SK-N-SH (cell line): ENCODE results near the gene PMEPA1. TPM values are rescaled to one million over a fixed set of nuclear protein-coding genes. Genes with fewer than 3 reads are reported as not detected.

Experiments
- CTCF ChIA-PET: fragments of 300-600, 350-600 bp; formaldehyde crosslinking; extraction: SDS; loops from one replicate; lab custom pipeline; 2021; lab: Yijun Ruan, JAX
- POLR2A ChIA-PET: fragments of 350-600 bp; sonication (Branson Sonifier 250); formaldehyde crosslinking; extraction: SDS; loops from one replicate; lab custom pipeline; 2020; ENCODE audit warnings: antibody characterized with exemption, inconsistent platforms; lab: Yijun Ruan, JAX
- DNase-seq: peaks from one replicate; pipeline ENCODE4 v3.0.0; 2012
- H2AFZ ChIP-seq: fragments of 200-600 bp; sonication (generic); 2 replicates; pipeline ENCODE4 v1.8.1; 2016; ENCODE audit warnings: antibody characterized with exemption, mild to moderate bottlenecking, low read depth
- H3F3A ChIP-seq: fragments of 200-600 bp; sonication (generic); replicated peaks from 2 replicates; pipeline ENCODE3; 2016; ENCODE audit warnings: antibody characterized with exemption, mild to moderate bottlenecking; ENCODE audit not compliant: insufficient read depth
- H3K27ac ChIP-seq, 2 experiments: fragments of 200-500 bp in 1 of 2; fragments of 200-600 bp in 1 of 2; sonication (Bioruptor generic) in 1 of 2; sonication (generic), shearing (Covaris generic) in 1 of 2; 2 replicates each; pipeline versions ENCODE4 v1.5.1 to v1.6.1; 2014 to 2016; ENCODE audit warnings: low read depth in 2 of 2, inconsistent platforms in 1 of 2, low read length in 1 of 2, mild to moderate bottlenecking in 1 of 2, mixed read lengths in 1 of 2
- H3K27me3 ChIP-seq: fragments of 200-600 bp; sonication (generic), shearing (Covaris generic); 2 replicates; pipeline ENCODE4 v1.6.1; 2016; ENCODE audit warnings: mixed run types; ENCODE audit not compliant: insufficient read depth
- H3K36me3 ChIP-seq, 2 experiments: fragments of 200-500 bp in 1 of 2; fragments of 200-600 bp in 1 of 2; sonication (Bioruptor generic) in 1 of 2; sonication (generic) in 1 of 2; replicated peaks in 1 of 2; 2 replicates each; pipeline versions ENCODE3 to v1.5.1; 2014 to 2016; ENCODE audit warnings: low read length in 1 of 2, mild to moderate bottlenecking in 1 of 2; ENCODE audit not compliant: insufficient read depth in 2 of 2, control insufficient read depth in 1 of 2
- H3K4me1 ChIP-seq, 2 experiments: fragments of 200-500 bp in 1 of 2; fragments of 200-600 bp in 1 of 2; sonication (Bioruptor generic) in 1 of 2; sonication (generic), shearing (Covaris generic) in 1 of 2; 2 replicates each; pipeline versions ENCODE4 v1.5.1 to v1.6.1; 2014 to 2016; ENCODE audit warnings: low read depth in 1 of 2, low read length in 1 of 2, mixed run types in 1 of 2; ENCODE audit not compliant: insufficient read depth in 2 of 2, control insufficient read depth in 1 of 2
- H3K4me2 ChIP-seq: fragments of 200-600 bp; sonication (generic), shearing (Covaris generic); 2 replicates; pipeline ENCODE4 v1.6.1; 2017; ENCODE audit warnings: mixed run types
- H3K4me3 ChIP-seq, 2 experiments: fragments of 200-500 bp in 1 of 2; fragments of 200-600 bp in 1 of 2; sonication (Bioruptor generic) in 1 of 2; sonication (generic), shearing (Covaris generic) in 1 of 2; 2 replicates each; pipeline versions ENCODE4 v1.5.1 to v1.8.1; 2014 to 2016; ENCODE audit warnings: low read depth in 2 of 2, inconsistent platforms in 1 of 2, low read length in 1 of 2, mild to moderate bottlenecking in 1 of 2, mixed read lengths in 1 of 2, moderate library complexity in 1 of 2
- H3K79me2 ChIP-seq: fragments of 200-600 bp; sonication (generic); 2 replicates; pipeline ENCODE4 v1.8.1; 2017; ENCODE audit warnings: mild to moderate bottlenecking; ENCODE audit not compliant: insufficient read depth
- H3K9ac ChIP-seq: fragments of 200-600 bp; sonication (generic); 2 replicates; pipeline ENCODE4 v1.6.1; 2017; ENCODE audit warnings: mixed run types
- H3K9me2 ChIP-seq: fragments of 200-600 bp; sonication (generic); 2 replicates; pipeline ENCODE4 v1.6.1; 2017; ENCODE audit warnings: mixed run types
- H3K9me3 ChIP-seq: fragments of 200-600 bp; sonication (generic); 2 replicates; pipeline ENCODE4 v1.6.1; 2017; ENCODE audit warnings: mixed run types, mild to moderate bottlenecking, moderate library complexity
- H4K20me1 ChIP-seq: fragments of 200-600 bp; sonication (generic); 2 replicates; pipeline ENCODE4 v1.6.1; 2017; ENCODE audit warnings: mild to moderate bottlenecking, mixed run types; ENCODE audit not compliant: insufficient read depth
- EP300 ChIP-seq, 2 experiments: IDR thresholded peaks; 2 replicates each; pipeline versions ENCODE4 v1.4.0 to v1.6.1; 2012; ENCODE audit warnings: borderline replicate concordance in 1 of 2, low read depth in 1 of 2, low read length in 1 of 2
- IRF3 ChIP-seq: fragments of 150-350 bp; IDR thresholded peaks from 2 replicates; pipeline ENCODE4 v1.6.1; 2016; ENCODE audit warnings: mild to moderate bottlenecking, low read depth, low read length
- NRF1 ChIP-seq: IDR thresholded peaks from 2 replicates; pipeline ENCODE4 v1.6.1; 2012; ENCODE audit warnings: low read depth, mild to moderate bottlenecking, low read length
- POLR2AphosphoS5 ChIP-seq: IDR thresholded peaks from 2 replicates; pipeline ENCODE4 v1.6.1; 2012; ENCODE audit warnings: low read depth, low read length
- RAD21 ChIP-seq: IDR thresholded peaks from 2 replicates; pipeline ENCODE4 v1.6.1; 2012; ENCODE audit warnings: mild to moderate bottlenecking, low read length
- RCOR1 ChIP-seq: fragments of 150-350 bp; IDR thresholded peaks from 2 replicates; pipeline ENCODE4 v1.6.1; 2017; ENCODE audit warnings: antibody characterized with exemption, low read length
- SIN3A ChIP-seq: IDR thresholded peaks from 2 replicates; pipeline ENCODE4 v1.6.1; 2012; ENCODE audit warnings: low read depth, mild to moderate bottlenecking, low read length, moderate library complexity, borderline replicate concordance
- TEAD4 ChIP-seq: IDR thresholded peaks from 2 replicates; pipeline ENCODE4 v1.4.0; 2012; ENCODE audit warnings: mild to moderate bottlenecking, borderline replicate concordance; ENCODE audit not compliant: insufficient read depth
- YY1 ChIP-seq: IDR thresholded peaks from 2 replicates; pipeline ENCODE4 v1.4.0; 2012; ENCODE audit warnings: low read depth, mild to moderate bottlenecking
- WGBS: methylation state at CpG from one replicate; pipeline ENCODE4 v1.1.6; 2017; ENCODE audit warnings: low lambda C conversion rate; 5-methylcytosine and 5-hydroxymethylcytosine counted together
- polyA plus RNA-seq, 3 experiments: library from polyadenylated mRNA; depleted of rRNA; stranded (reverse); fragments of >200 nt; gene quantifications; 2 replicates each; pipeline ENCODE4 v1.2.3, GENCODE V29; 2012
- TF ChIP-seq, protein P1 (sequence below): IDR thresholded peaks from 2 replicates; pipeline ENCODE4; 2012
- TF ChIP-seq, protein P2 (sequence below): fragments of 200-600 bp; sonication (generic); IDR thresholded peaks from 2 replicates; pipeline ENCODE4 v1.6.1; 2017; ENCODE audit warnings: antibody characterized with exemption, mild to moderate bottlenecking, moderate library complexity
- TF ChIP-seq, protein P3 (sequence below): IDR thresholded peaks from 2 replicates; pipeline ENCODE4 v1.4.0; 2012; ENCODE audit warnings: low read depth, borderline replicate concordance
- TF ChIP-seq, protein P4 (sequence below): IDR thresholded peaks from 2 replicates; pipeline ENCODE4 v1.4.0; 2012; ENCODE audit warnings: low read depth

The PMEPA1 gene
- polyA plus RNA-seq, 1 of the 3 experiments (the other 2 are of a cell fraction), result 7.1 TPM

- H2AFZ ChIP-seq, result no peak overlapping the region
- CTCF ChIA-PET, result interaction anchor here (1.0 to 1.4 kb wide), 3 partner anchors 16 to 515 kb away, joined by 3 read pairs; no protein-coding TSS in a partner anchor
- peaks cover 0 to under 1% of the 10 kb centered on the region in 2 experiments for H3K36me3 ChIP-seq
- POLR2A ChIA-PET, result no interaction called here
- peaks cover 0 to 71% of the 10 kb centered on the region in 2 experiments; a peak in 2 of 4 replicates for H3K4me1 ChIP-seq
- no peak overlapping the region for H3K9ac ChIP-seq
- no peak for DNase-seq
- no peak overlapping the region for H3K4me3 ChIP-seq
- H3K9me2 ChIP-seq, result no peaks in the 10 kb centered on the region
- no peaks in the 10 kb centered on the region for H3F3A ChIP-seq
- TF ChIP-seq RCOR1 (no peak), NRF1 (no peak), IRF3 (no peak), POLR2AphosphoS5 (no peak), TEAD4 (no peak), RAD21 (no peak), EP300 (IDR thresholded peaks at IDR 0.05; ENCODE audit: borderline replicate concordance in 1 of 2, low read depth in 1 of 2, low read length in 1 of 2) (no peak), YY1 (no peak), SIN3A (no peak)
- TF ChIP-seq, protein P1, sequence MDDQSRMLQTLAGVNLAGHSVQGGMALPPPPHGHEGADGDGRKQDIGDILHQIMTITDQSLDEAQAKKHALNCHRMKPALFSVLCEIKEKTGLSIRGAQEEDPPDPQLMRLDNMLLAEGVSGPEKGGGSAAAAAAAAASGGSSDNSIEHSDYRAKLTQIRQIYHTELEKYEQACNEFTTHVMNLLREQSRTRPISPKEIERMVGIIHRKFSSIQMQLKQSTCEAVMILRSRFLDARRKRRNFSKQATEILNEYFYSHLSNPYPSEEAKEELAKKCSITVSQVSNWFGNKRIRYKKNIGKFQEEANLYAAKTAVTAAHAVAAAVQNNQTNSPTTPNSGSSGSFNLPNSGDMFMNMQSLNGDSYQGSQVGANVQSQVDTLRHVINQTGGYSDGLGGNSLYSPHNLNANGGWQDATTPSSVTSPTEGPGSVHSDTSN, result no peak
- TF ChIP-seq, protein P2, sequence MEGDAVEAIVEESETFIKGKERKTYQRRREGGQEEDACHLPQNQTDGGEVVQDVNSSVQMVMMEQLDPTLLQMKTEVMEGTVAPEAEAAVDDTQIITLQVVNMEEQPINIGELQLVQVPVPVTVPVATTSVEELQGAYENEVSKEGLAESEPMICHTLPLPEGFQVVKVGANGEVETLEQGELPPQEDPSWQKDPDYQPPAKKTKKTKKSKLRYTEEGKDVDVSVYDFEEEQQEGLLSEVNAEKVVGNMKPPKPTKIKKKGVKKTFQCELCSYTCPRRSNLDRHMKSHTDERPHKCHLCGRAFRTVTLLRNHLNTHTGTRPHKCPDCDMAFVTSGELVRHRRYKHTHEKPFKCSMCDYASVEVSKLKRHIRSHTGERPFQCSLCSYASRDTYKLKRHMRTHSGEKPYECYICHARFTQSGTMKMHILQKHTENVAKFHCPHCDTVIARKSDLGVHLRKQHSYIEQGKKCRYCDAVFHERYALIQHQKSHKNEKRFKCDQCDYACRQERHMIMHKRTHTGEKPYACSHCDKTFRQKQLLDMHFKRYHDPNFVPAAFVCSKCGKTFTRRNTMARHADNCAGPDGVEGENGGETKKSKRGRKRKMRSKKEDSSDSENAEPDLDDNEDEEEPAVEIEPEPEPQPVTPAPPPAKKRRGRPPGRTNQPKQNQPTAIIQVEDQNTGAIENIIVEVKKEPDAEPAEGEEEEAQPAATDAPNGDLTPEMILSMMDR, result no peak
- TF ChIP-seq, protein P3, sequence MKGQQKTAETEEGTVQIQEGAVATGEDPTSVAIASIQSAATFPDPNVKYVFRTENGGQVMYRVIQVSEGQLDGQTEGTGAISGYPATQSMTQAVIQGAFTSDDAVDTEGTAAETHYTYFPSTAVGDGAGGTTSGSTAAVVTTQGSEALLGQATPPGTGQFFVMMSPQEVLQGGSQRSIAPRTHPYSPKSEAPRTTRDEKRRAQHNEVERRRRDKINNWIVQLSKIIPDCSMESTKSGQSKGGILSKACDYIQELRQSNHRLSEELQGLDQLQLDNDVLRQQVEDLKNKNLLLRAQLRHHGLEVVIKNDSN, result no peak
- TF ChIP-seq, protein P4, sequence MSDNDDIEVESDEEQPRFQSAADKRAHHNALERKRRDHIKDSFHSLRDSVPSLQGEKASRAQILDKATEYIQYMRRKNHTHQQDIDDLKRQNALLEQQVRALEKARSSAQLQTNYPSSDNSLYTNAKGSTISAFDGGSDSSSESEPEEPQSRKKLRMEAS, result no peak
- H3K9me3 ChIP-seq, result no peaks in the 10 kb centered on the region
- peaks cover 87% of the 10 kb centered on the region for H4K20me1 ChIP-seq
- H3K27ac ChIP-seq, result no peak overlapping the region; a peak in 1 of 4 replicates
- H3K4me2 ChIP-seq, result no peak overlapping the region
- 91% methylated on average over 19 of the region's 20 CpGs for WGBS
- peaks cover 81% of the 10 kb centered on the region for H3K79me2 ChIP-seq
- no peaks in the 10 kb centered on the region for H3K27me3 ChIP-seq
These were observed 45.3 kb downstream of the PMEPA1 start for GRCh38 chr20:57664476-57664875.
